Esophagus muscularis mucosa (tissue), 4 donors: ENCODE data around the gene KCNAB1.

ENCODE experiments used
- EP300 ChIP-seq: sonication (generic); formaldehyde crosslinking; IDR thresholded peaks from one replicate; pipeline ENCODE4 v1.6.1; 2017; ENCODE audit warnings: antibody characterized with exemption
- POLR2A ChIP-seq: fragments of 450-650 bp; IDR thresholded peaks from one replicate; pipeline ENCODE4 v1.6.1; 2017; ENCODE audit warnings: antibody characterized with exemption, moderate library complexity, mild to moderate bottlenecking, low read depth
- POLR2AphosphoS5 ChIP-seq, 2 donors: sonication (generic); formaldehyde crosslinking; IDR thresholded peaks; one replicate each; pipeline ENCODE4 v1.6.1; 2017; ENCODE audit warnings: antibody characterized with exemption in 2 of 2
- TF ChIP-seq, protein P1 (sequence below), 3 experiments: fragments of 200-600 bp in 2 of 3; fragments of 450-650 bp in 1 of 3; sonication (generic) in 2 of 3; IDR thresholded peaks; one replicate each; pipeline ENCODE4 v1.5.1; 2017 to 2019; ENCODE audit warnings: antibody characterized with exemption in 3 of 3, mild to moderate bottlenecking in 2 of 3, moderate library complexity in 1 of 3

DNA sequence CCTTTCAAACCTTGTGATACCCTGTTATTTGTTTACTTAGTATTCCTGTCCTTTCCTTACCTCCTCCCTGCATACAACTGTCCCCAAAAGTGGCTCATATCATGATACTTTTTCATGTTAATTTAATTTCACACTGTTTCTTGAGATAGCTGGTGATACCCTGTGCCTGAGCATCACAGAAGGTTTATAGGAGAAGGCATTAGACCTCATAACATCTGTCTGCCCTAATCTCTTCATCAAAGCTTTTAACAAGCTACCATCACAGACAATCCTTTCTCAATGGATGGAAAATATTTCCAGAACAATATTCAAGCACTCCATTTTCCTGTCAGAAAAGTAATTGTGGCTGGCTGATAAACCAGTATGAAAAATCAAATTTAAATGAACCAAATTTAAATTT, 353.0 kb downstream of the KCNAB1 start:
- TF ChIP-seq POLR2AphosphoS5 (IDR thresholded peaks at IDR 0.05) (no peak), POLR2A (no peak), EP300 (no peak)
- TF ChIP-seq, protein P1, sequence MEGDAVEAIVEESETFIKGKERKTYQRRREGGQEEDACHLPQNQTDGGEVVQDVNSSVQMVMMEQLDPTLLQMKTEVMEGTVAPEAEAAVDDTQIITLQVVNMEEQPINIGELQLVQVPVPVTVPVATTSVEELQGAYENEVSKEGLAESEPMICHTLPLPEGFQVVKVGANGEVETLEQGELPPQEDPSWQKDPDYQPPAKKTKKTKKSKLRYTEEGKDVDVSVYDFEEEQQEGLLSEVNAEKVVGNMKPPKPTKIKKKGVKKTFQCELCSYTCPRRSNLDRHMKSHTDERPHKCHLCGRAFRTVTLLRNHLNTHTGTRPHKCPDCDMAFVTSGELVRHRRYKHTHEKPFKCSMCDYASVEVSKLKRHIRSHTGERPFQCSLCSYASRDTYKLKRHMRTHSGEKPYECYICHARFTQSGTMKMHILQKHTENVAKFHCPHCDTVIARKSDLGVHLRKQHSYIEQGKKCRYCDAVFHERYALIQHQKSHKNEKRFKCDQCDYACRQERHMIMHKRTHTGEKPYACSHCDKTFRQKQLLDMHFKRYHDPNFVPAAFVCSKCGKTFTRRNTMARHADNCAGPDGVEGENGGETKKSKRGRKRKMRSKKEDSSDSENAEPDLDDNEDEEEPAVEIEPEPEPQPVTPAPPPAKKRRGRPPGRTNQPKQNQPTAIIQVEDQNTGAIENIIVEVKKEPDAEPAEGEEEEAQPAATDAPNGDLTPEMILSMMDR (IDR thresholded peaks at IDR 0.05): no peak
